HepG2 (cell line): ENCODE measurements around the gene HEXIM1. TPM values are rescaled to one million over a fixed set of nuclear protein-coding genes. Genes with fewer than 3 reads are reported as not detected.

Experiments
- DRAP1 ChIP-seq: IDR thresholded peaks from 2 replicates; pipeline ENCODE4 v1.6.1; 2016; ENCODE audit warnings: missing genetic modification reagents, missing compliant biosample characterization
- E2F2 ChIP-seq: sonication (generic); formaldehyde crosslinking; IDR thresholded peaks from 2 replicates; pipeline ENCODE4 v1.4.0; 2020; ENCODE audit warnings: missing genetic modification reagents, borderline replicate concordance
- HDAC2 ChIP-seq: sonication (generic); formaldehyde crosslinking; IDR thresholded peaks from 2 replicates; pipeline ENCODE4 v1.4.0; 2020; ENCODE audit warnings: missing genetic modification reagents
- HOXA7 ChIP-seq: sonication (generic); formaldehyde crosslinking; IDR thresholded peaks from 2 replicates; pipeline ENCODE4 v1.8.1; 2022; ENCODE audit warnings: mild to moderate bottlenecking, missing genetic modification reagents, moderate library complexity
- JUN ChIP-seq: sonication (generic); formaldehyde crosslinking; IDR thresholded peaks from 2 replicates; pipeline ENCODE4 v1.4.0; 2020; ENCODE audit warnings: mild to moderate bottlenecking, missing genetic modification reagents
- KDM5A ChIP-seq: fragments of 200-600 bp; sonication (generic); IDR thresholded peaks from 2 replicates; pipeline ENCODE4 v1.7.0; 2018; ENCODE audit warnings: antibody characterized with exemption, mild to moderate bottlenecking, low read length, borderline replicate concordance
- KLF9 ChIP-seq: IDR thresholded peaks from 2 replicates; pipeline ENCODE4 v1.6.1; 2016; ENCODE audit warnings: low read depth
- NCOA1 ChIP-seq: sonication (generic); formaldehyde crosslinking; IDR thresholded peaks from 2 replicates; pipeline ENCODE4 v1.9.0; 2021; ENCODE audit warnings: missing genetic modification reagents
- NPAS2 ChIP-seq: sonication (generic); formaldehyde crosslinking; IDR thresholded peaks from 2 replicates; pipeline ENCODE4 v1.8.0; 2022; ENCODE audit warnings: mild to moderate bottlenecking, missing genetic modification reagents, borderline replicate concordance
- SIX4 ChIP-seq: sonication (generic); formaldehyde crosslinking; IDR thresholded peaks from 2 replicates; pipeline ENCODE4 v1.4.0; 2020; ENCODE audit warnings: missing genetic modification reagents
- SPEN ChIP-seq: sonication (generic); formaldehyde crosslinking; IDR thresholded peaks from 2 replicates; pipeline ENCODE4 v1.5.1; 2020; ENCODE audit warnings: low read depth, mild to moderate bottlenecking, missing genetic modification reagents
- TRIM22 ChIP-seq: fragments of 450-650 bp; IDR thresholded peaks from 2 replicates; pipeline ENCODE4 v1.6.1; 2017
- ZFP62 ChIP-seq: sonication (generic); formaldehyde crosslinking; IDR thresholded peaks from 2 replicates; pipeline ENCODE4 v1.4.0; 2020; ENCODE audit warnings: missing genetic modification reagents
- ZGPAT ChIP-seq: IDR thresholded peaks from 2 replicates; pipeline ENCODE4 v1.6.1; 2016; ENCODE audit warnings: mild to moderate bottlenecking
- ZNF10 ChIP-seq: sonication (generic); formaldehyde crosslinking; IDR thresholded peaks from 2 replicates; pipeline ENCODE4 v1.4.0; 2020; ENCODE audit warnings: mild to moderate bottlenecking, low read depth, missing genetic modification reagents, borderline replicate concordance
- ZNF280B ChIP-seq: sonication (generic); formaldehyde crosslinking; IDR thresholded peaks from 2 replicates; pipeline ENCODE4 v1.5.0; 2020; ENCODE audit warnings: missing genetic modification reagents, mild to moderate bottlenecking, borderline replicate concordance
- ZNF605 ChIP-seq: sonication (generic); formaldehyde crosslinking; IDR thresholded peaks from 2 replicates; pipeline ENCODE4 v1.8.0; 2022; ENCODE audit warnings: mild to moderate bottlenecking, missing genetic modification reagents
- polyA plus RNA-seq, 8 experiments: library from polyadenylated mRNA; depleted of rRNA in 3 of 8; stranded (reverse) in 7 of 8; unstranded in 1 of 8; fragments of >200 nt; fragmentation: Illumina TruSeq in 4 of 8; extraction: Trizol in 4 of 8; gene quantifications; 2 replicates each; pipeline versions ENCODE4 v1.2.1 to v1.2.3, GENCODE V29; 2011 to 2016; ENCODE audit warnings: low read depth in 4 of 8, missing spikeins in 1 of 8, mixed read lengths in 1 of 8; ENCODE audit not compliant: insufficient read depth in 1 of 8
- total RNA-seq, 5 experiments: library from RNA; depleted of rRNA; stranded (reverse); fragments of >200 nt; fragmentation: Illumina TruSeq; extraction: Trizol; gene quantifications; 2 replicates each; pipeline ENCODE4 v1.2.3, GENCODE V29; 2016; ENCODE audit warnings: low read depth in 1 of 5

Gene HEXIM1
- total and polyA plus RNA-seq, 2 of the 13 experiments (the other 11 are each of a cell fraction or from before 2014, with no cell fraction given): 10.5 to 16.6 TPM

DNA sequence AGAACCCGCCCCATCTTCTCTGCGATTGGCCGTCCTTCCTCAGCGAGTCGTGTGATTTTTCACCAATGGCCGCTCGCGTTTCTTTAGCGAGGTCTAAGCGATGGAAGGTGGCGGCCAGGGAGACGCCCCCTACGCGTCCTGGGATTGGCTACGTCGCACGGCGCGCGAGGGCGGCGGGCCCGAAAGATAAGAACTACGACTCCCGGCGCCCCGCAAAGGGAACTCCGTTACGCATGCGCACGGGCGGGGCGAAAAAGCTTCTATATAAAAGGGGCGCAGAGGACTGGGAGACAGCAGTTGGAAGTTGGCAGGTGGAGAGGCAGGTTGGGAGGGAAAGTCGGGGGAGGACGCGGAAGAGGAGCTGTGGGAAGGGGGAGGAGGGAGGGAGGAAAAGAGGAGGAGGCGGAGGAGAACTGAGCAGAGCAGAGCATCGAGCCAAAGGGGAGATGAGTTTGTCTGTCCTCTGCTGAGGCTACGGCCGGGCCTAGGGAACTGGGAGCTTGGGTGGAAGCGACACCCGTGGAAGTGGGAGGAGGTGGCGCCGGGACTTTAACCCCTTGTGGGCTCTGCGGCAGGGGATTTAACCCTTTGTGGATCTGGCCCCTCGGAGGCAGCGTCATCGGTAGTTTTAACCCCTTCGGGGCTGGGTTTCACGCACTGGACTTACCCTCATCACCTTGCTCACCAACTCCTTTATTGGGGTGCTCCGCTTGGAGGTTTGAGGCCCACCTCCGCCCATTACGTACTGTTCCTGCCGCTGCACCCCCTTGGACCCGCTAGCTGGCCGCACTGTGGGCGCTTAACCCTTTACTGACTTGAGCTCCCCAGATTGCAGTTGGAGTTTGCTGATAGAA is at the start of gene HEXIM1 (continued):
- no peak for TF ChIP-seq TRIM22
- TF ChIP-seq SPEN (CRISPR knock-in tag): peak; percentile 86
- no peak for TF ChIP-seq KLF9 (CRISPR knock-in tag)
- TF ChIP-seq HOXA7 (CRISPR knock-in tag): peak; percentile 45; the same call in 1 of the 2 replicates
- TF ChIP-seq NPAS2 (CRISPR knock-in tag): no peak
- peak; percentile 97 for TF ChIP-seq ZNF280B
- peak; percentile 31; the same call in 1 of the 2 replicates for TF ChIP-seq ZNF605
- TF ChIP-seq ZNF10 (CRISPR knock-in tag): no peak
- peak; percentile 81 for TF ChIP-seq SIX4 (CRISPR knock-in tag)
- TF ChIP-seq ZFP62 (CRISPR knock-in tag): no peak
- TF ChIP-seq ZGPAT (CRISPR knock-in tag): peak; percentile 72
- TF ChIP-seq JUN (CRISPR knock-in tag): 0 out of 2 replicates have a peak, but pooled peaks have one; percentile 21
- TF ChIP-seq HDAC2: peak; percentile 86
- no peak for TF ChIP-seq E2F2 (CRISPR knock-in tag)
- peak; percentile 99 for TF ChIP-seq DRAP1
- TF ChIP-seq NCOA1 (CRISPR knock-in tag): no peak; the same call in 1 of the 2 replicates
- TF ChIP-seq KDM5A: 0 out of 2 replicates have a peak, but pooled peaks have one; percentile 79
